ENCODE results near the gene CHRNB2. TPM values are rescaled to one million over a fixed set of nuclear protein-coding genes. Genes with fewer than 3 reads are reported as not detected.

Gene CHRNB2
- total RNA-seq, 1 experiment from 2014 or later: 1.8 TPM

- no peak overlapping the region for H2BK12ac ChIP-seq (ENCODE audit: insufficient read length, low read depth, low read length)
- H3K9ac ChIP-seq (ENCODE audit: extremely low read depth, insufficient read length, low read length): no peak overlapping the region
- no peaks in the 10 kb centered on the region for H4K20me1 ChIP-seq (ENCODE audit: control insufficient read depth, insufficient read depth, insufficient read length)
- DNase-seq: no peak
- H3K56ac ChIP-seq (ENCODE audit: insufficient read length, low read depth, low read length): no peak overlapping the region
- H3K23ac ChIP-seq (ENCODE audit: insufficient read length, low read depth, low read length): no peak overlapping the region
- TF ChIP-seq CTCF (conservative IDR thresholded peaks at IDR 0.05): no peak
- no peak overlapping the region for H2BK20ac ChIP-seq (ENCODE audit: low read depth, low read length, poor library complexity, severe bottlenecking)
- H3K4me3 Mint-ChIP-seq: no peak overlapping the region
- H3K79me1 ChIP-seq (ENCODE audit: insufficient read depth, low read depth, low read length, poor library complexity, severe bottlenecking): no peaks in the 10 kb centered on the region
- no peak overlapping the region for H4K91ac ChIP-seq (ENCODE audit: insufficient read length, low read depth, low read length)
- no peak overlapping the region for H3K18ac ChIP-seq (ENCODE audit: insufficient read length, low read depth, low read length)
- no peak overlapping the region for H3K4ac ChIP-seq (ENCODE audit: low read depth, low read length)
- no peaks in the 10 kb centered on the region for H3K9me3 ChIP-seq (ENCODE audit: control insufficient read depth, low read depth, low read length)
- H3T11ph ChIP-seq (ENCODE audit: low read length): no peak overlapping the region
- no peak overlapping the region for H2BK15ac ChIP-seq (ENCODE audit: low read depth, low read length)
- peaks cover 53 to 88% (median 78%) of the 10 kb centered on the region in 3 experiments; a peak in 6 of 7 replicates for H3K36me3 Mint-ChIP-seq (ENCODE audit: insufficient read depth in 1 of 3, low read depth in 3 of 3)
- H3K9me3 Mint-ChIP-seq: no peaks in the 10 kb centered on the region
- no peaks in the 10 kb centered on the region for H3K4me1 ChIP-seq (ENCODE audit: insufficient read depth, low read length)
- no peak overlapping the region for H3K27ac Mint-ChIP-seq
- H2BK120ac ChIP-seq (ENCODE audit: low read depth, low read length, poor library complexity, severe bottlenecking): no peak overlapping the region
- no peaks in the 10 kb centered on the region for H3K4me1 Mint-ChIP-seq
- no peaks in the 10 kb centered on the region for H3K27me3 ChIP-seq (ENCODE audit: insufficient read depth, low read length)
- no peak overlapping the region for H3K14ac ChIP-seq (ENCODE audit: insufficient read depth, low read length)
- WGBS (ENCODE audit: extremely low coverage, insufficient read length, low lambda C conversion rate): no CpG with 5 or more reads among the region's 3 CpGs
- H3K79me2 ChIP-seq (ENCODE audit: insufficient read depth, low read length): no peaks in the 10 kb centered on the region
- H4K8ac ChIP-seq (replicated peaks; ENCODE audit: insufficient read length, low read depth, low read length): no peak overlapping the region
- H2AK5ac ChIP-seq (ENCODE audit: insufficient read length, low read length): no peak overlapping the region
- H3K27me3 Mint-ChIP-seq (ENCODE audit: low read depth): no peaks in the 10 kb centered on the region; the same call in 1 of the 2 replicates
- no peak overlapping the region for H2AFZ ChIP-seq (ENCODE audit: low read length)
- no peaks in the 10 kb centered on the region for H3K23me2 ChIP-seq (ENCODE audit: insufficient read length, low read depth, low read length, poor library complexity, severe bottlenecking)
- H3K4me2 ChIP-seq (ENCODE audit: insufficient read depth, insufficient read length, low read length): no peak overlapping the region
- H3K27ac ChIP-seq (ENCODE audit: insufficient read length, low read depth, low read length): no peak overlapping the region
- H4K5ac ChIP-seq (ENCODE audit: insufficient read length, low read depth, low read length): no peak overlapping the region
- no peak overlapping the region for H2BK5ac ChIP-seq (ENCODE audit: insufficient read length, low read length)
Observed at GRCh38 chr1:154581766-154582165, 14.2 kb downstream of the CHRNB2 start.
